Testis (tissue), 3 donors: Measurements from ENCODE around the gene MND1. TPM values are rescaled to one million over a fixed set of nuclear protein-coding genes. Genes with fewer than 3 reads are reported as not detected.

Experiments used
- DNase-seq: peaks from one replicate; pipeline ENCODE4 v3.0.0-alpha.2; 2019
- H3K27ac ChIP-seq, 2 donors: fragments of 200-600 bp; sonication (generic); one replicate each; pipeline ENCODE4 v1.5.1; 2019
- H3K27me3 ChIP-seq: fragments of 200-600 bp; sonication (generic); one replicate; pipeline ENCODE4 v1.5.1; 2019
- H3K36me3 ChIP-seq: fragments of 200-600 bp; sonication (generic); one replicate; pipeline ENCODE4 v1.5.1; 2017; ENCODE audit warnings: low read depth; ENCODE audit errors: missing control alignments
- H3K4me1 ChIP-seq: fragments of 200-600 bp; sonication (generic); one replicate; pipeline ENCODE4 v1.5.1; 2019
- H3K4me3 ChIP-seq, 2 donors: fragments of 200-600 bp; sonication (generic); one replicate each; pipeline ENCODE4 v1.5.1; 2017 to 2019
- H3K9me3 ChIP-seq: fragments of 200-600 bp; sonication (generic); one replicate; pipeline ENCODE4 v1.5.1; 2017
- CTCF ChIP-seq, 3 experiments: fragments of 450-650 bp in 2 of 3; fragments of 200-600 bp in 1 of 3; sonication (generic) in 1 of 3; IDR thresholded peaks; one replicate each; pipeline ENCODE4 v1.5.1; 2016 to 2019; ENCODE audit warnings: antibody characterized with exemption in 3 of 3, mild to moderate bottlenecking in 2 of 3, moderate library complexity in 1 of 3
- POLR2A ChIP-seq: fragments of 450-650 bp; IDR thresholded peaks from one replicate; pipeline ENCODE4 v1.6.1; 2017; ENCODE audit warnings: antibody characterized with exemption, mild to moderate bottlenecking, moderate library complexity
- WGBS, 2 donors: methylation state at CpG; one replicate each; pipeline ENCODE4 v1.1.5; 2018; 5-methylcytosine and 5-hydroxymethylcytosine counted together
- intact Hi-C: fragments of 100-400 bp; cut with DNase I; formaldehyde crosslinking; loops from one replicate; pipeline ENCODE4 v1.15.1; 2023; ENCODE audit warnings: low total_unique reads
- polyA plus RNA-seq: library from polyadenylated mRNA; stranded (reverse); fragments of 350-450 nt; fragmentation: Illumina TruSeq; extraction: RNeasy Lipid Tissue Mini Kit (QIAGEN cat#74804); gene quantifications from one replicate; pipeline ENCODE4 v1.2.3, GENCODE V29; 2014; ENCODE audit warnings: low read depth, low replicate concordance; ENCODE audit not compliant: insufficient read depth
- small RNA-seq, 2 donors: library from RNA; depleted of rRNA; stranded (forward); fragments of <200 nt; gene quantifications; one replicate each; pipeline ENCODE3, GENCODE V24; 2016
- total RNA-seq, 2 donors: library from RNA; depleted of rRNA; stranded (reverse); fragments of >200 nt; gene quantifications; one replicate each; pipeline ENCODE4 v1.2.3, GENCODE V29; 2016

Gene MND1
- total and polyA plus RNA-seq, 3 donors from 2014 or later: 8.3 to 17.5 (median 11.4) TPM

GRCh38 chr4:153464068-153464467, 119.6 kb downstream of the MND1 start:
- no peak for DNase-seq
- Histone ChIP-seq H3K36me3 (no peaks in the 10 kb centered on the region), H3K4me1 (peaks cover 4% of the 10 kb centered on the region), H3K4me3 (no peak overlapping the region), H3K9me3 (no peaks in the 10 kb centered on the region), H3K27me3 (no peaks in the 10 kb centered on the region), H3K27ac (peak overlapping the region in 1 of 2 donors; percentile 30)
- 19 to 52% methylated on average over 1 of the region's 1 CpG for WGBS, 2 donors
- intact Hi-C loops: no loop called here
- TF ChIP-seq CTCF (IDR thresholded peaks at IDR 0.05): no peak
- TF ChIP-seq POLR2A: no peak

Small RNA genes within 50 kb of the gene (small RNA-seq; reads per million reads assigned to genes)
- gene RN7SL419P: 0 reads per million in 2 donors

Other genes with a start within 250 kb of the MND1 start
- 10 to 100 TPM; 10.7 to 12.8 TPM for gene TRIM2, start 140.2 kb upstream of the MND1 start, total RNA-seq
- gene TRIM2, start 140.2 kb upstream of the MND1 start, polyA plus RNA-seq: 6.1 TPM
- gene TMEM131L, start 121.7 kb downstream of the MND1 start, total RNA-seq: 10 to 100 TPM; 12.6 to 15.0 TPM
- 9.1 TPM for gene TMEM131L, start 121.7 kb downstream of the MND1 start, polyA plus RNA-seq